ENCODE measurements around the gene MRPS18A.

- TF ChIP-seq, protein P1, sequence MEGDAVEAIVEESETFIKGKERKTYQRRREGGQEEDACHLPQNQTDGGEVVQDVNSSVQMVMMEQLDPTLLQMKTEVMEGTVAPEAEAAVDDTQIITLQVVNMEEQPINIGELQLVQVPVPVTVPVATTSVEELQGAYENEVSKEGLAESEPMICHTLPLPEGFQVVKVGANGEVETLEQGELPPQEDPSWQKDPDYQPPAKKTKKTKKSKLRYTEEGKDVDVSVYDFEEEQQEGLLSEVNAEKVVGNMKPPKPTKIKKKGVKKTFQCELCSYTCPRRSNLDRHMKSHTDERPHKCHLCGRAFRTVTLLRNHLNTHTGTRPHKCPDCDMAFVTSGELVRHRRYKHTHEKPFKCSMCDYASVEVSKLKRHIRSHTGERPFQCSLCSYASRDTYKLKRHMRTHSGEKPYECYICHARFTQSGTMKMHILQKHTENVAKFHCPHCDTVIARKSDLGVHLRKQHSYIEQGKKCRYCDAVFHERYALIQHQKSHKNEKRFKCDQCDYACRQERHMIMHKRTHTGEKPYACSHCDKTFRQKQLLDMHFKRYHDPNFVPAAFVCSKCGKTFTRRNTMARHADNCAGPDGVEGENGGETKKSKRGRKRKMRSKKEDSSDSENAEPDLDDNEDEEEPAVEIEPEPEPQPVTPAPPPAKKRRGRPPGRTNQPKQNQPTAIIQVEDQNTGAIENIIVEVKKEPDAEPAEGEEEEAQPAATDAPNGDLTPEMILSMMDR (conservative IDR thresholded peaks at IDR 0.05 in 1 of 2, IDR thresholded peaks at IDR 0.05 in 1 of 2; ENCODE audit: extremely low read depth in 1 of 2, insufficient read depth in 1 of 2, low read depth in 1 of 2, low read length in 2 of 2): no peak
- TF ChIP-seq EZH2 (IDR thresholded peaks at IDR 0.05; ENCODE audit: borderline replicate concordance, low read length): no peak
Observed at GRCh38 chr6:43699564-43700186, 12.1 kb upstream of the MRPS18A start.
